Activated T-cell treated with anti-CD3 and anti-CD28 coated beads for 4 hours (primary cell): Measurements from ENCODE around the gene MS4A3.
"Not testable (repeated sequence)": the region's sequence is repeated elsewhere in the genome, so short reads cannot be mapped to it uniquely, and the experiment has no call there.

ENCODE experiments used
- DNase-seq: peaks from one replicate; pipeline ENCODE4 v3.0.0-alpha.2; 2020

The MS4A3 gene, protein sequence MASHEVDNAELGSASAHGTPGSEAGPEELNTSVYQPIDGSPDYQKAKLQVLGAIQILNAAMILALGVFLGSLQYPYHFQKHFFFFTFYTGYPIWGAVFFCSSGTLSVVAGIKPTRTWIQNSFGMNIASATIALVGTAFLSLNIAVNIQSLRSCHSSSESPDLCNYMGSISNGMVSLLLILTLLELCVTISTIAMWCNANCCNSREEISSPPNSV

GRCh38 chr11:60056349-60056969, at the start of gene MS4A3:
Gene MS4A3 (plus strand): TSS chr11:60056665. CDS start chr11:60061161, 4,496 bp downstream.
- no peak for DNase-seq

GRCh38 chr11:60016881-60017280, 39.6 kb upstream of the MS4A3 start, which contains the start of gene OOSP4B:
Gene OOSP4B (plus strand): TSS chr11:60017181.
- no peak for DNase-seq

- no peak for DNase-seq
These were observed 38.4 kb upstream of the MS4A3 start for GRCh38 chr11:60018058-60018457.

DNA sequence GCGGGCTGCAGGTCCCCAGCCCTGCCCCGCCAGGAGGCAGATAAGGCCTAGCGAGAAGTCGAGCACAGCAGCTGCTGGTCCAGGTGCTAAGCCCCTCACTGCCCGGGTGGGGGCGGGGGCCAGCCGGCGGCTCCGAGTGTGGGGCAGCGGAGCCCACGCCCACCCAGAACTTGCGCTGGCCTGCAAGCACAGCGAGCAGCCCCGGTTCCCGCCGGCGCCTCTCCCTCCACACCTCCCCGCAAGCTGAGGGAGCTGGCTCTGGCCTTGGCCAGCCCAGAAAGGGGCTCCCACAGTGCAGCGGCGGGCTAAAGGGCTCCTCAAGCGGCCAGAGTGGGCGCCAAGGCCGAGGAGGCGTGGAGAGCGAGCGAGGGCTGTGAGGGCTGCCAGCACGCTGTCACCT, 36.1 kb upstream of the MS4A3 start:
- DNase-seq = not testable (repeated sequence)

DNA sequence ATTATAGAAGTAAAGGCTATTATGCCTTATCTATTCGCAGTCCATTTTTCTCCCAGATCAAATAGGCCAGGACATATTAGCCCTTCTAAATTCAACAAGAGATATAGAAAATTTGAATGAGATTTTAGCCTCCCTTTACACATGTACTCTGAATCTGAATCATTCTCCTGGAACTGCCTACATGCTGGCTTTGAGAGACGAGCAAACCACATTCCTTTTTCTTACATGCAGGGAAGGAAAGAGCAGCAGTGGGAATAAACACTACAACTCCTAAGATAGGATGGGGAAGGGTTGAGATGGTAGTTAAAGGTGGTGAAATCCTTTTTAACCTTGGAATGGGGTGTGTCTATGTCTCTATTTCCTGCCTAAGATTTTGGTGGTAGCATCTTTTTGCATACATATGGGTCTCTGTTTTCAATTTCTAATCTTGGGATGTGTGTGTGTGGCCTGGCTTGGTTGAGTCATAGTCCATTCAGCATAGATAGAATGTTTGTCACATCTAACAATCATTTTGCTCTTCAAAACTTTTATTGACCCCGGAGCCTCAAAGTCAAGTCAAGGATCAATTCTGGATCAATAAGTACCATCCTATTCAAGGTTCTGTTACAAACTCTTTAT, 27.3 kb upstream of the MS4A3 start:
- DNase-seq = no peak

GRCh38 chr11:60040109-60040508, 16.4 kb upstream of the MS4A3 start, which contains the start of gene OOSP2:
Gene OOSP2 (plus strand): TSS chr11:60040409. CDS start chr11:60040460, 51 bp downstream.
- DNase-seq = no peak

DNA sequence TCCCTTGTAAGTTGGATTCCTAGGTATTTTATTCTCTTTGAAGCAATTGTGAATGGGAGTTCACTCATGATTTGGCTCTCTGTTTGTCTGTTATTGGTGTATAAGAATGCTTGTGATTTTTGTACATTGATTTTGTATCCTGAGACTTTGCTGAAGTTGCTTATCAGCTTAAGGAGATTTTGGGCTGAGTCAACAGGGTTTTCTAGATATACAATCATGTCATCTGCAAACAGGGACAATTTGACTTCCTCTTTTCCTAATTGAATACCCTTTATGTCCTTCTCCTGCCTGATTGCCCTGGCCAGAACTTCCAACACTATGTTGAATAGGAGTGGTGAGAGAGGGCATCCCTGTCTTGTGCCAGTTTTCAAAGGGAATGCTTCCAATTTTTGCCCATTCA, 6.0 kb upstream of the MS4A3 start:
- DNase-seq = not testable (repeated sequence)

DNA sequence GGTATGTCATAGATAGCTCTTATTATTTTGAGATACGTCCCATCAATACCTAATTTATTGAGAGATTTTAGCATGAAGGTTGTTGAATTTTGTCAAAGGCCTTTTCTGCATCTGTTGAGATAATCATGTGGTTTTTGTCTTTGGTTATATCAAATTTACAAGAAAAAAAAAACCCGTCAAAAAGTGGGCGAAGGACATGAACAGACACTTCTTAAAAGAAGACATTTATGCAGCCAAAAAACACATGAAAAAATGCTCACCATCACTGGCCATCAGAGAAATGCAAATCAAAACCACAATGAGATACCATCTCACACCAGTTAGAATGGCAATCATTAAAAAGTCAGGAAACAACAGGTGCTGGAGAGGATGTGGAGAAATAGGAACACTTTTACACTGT, 5.6 kb upstream of the MS4A3 start:
- DNase-seq = not testable (repeated sequence)

GRCh38 chr11:60059052-60059451, 2.6 kb downstream of the MS4A3 start:
- no peak for DNase-seq

DNA sequence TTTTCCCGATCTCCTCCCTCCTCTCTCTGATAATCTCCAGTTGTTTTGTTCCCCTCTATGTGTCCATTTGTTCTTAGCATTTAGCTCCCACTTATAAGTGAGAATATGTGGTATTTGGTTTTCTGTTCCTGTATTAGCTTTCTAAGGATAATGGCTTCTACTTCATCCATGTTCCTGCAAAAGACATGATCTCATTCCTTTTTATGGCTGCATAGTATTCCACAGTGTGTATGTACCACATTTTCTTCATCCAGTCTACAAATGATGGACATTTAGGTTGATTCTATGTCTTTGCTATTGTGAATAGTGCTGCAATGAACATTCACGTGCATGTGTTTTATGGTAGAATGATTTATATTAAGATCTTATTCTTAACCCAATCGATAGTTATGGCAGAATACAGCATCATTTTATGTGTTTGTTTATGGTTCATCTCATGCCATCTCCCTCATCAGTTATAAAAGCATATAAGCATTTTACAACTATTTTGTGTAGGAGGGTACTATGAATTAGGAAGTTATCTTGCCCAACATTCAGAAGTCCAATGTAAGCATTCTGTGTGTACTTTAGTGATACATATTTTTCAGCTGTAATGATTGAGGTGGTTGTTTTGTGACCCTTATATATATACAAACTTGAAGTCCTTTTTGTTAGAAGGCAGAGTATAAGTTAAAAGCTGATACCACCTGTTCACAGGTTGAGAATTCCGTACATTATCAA, 3.2 kb downstream of the MS4A3 start:
- no peak for DNase-seq

DNA sequence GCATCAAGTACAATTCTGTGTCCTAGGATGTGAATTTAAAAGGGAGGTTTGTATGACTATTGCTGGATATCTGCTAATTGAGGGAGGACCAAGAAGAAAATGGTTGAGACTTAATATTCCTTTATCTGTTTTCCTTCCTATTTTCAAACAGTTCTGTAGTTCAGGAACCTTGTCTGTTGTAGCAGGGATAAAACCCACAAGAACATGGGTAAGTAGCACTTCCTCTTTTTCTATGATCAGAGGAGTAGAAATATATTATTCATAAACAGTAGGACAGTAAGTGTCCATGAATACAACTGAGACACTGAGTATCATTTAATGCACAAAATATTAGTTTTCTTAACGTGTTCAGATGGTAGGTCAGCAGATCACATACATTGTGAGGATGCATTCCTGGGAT, 7.6 kb downstream of the MS4A3 start:
- no peak for DNase-seq

- no peak for DNase-seq
These were observed 9.3 kb downstream of the MS4A3 start for GRCh38 chr11:60065801-60066200.

DNA sequence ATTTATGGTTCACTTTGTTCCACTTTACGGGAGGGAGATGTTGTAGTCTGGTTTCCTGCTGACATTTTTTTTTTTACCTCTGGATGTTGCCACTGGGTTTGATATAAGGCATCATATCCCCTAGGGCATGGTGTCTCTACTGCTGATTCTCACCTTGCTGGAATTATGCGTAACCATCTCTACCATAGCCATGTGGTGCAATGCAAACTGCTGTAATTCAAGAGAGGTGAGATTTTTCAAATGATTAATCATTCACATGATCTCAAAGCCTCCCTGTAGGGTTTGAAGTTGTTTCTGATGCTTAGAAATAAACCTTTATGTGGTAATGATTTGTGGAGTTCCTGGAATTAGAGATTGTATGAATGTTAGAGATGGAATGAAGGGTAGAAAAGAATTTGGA, 13.0 kb downstream of the MS4A3 start:
- no peak for DNase-seq

GRCh38 chr11:60071644-60072043, 15.2 kb downstream of the MS4A3 start:
- not testable (repeated sequence) for DNase-seq

GRCh38 chr11:60077216-60077817, 20.9 kb downstream of the MS4A3 start:
- no peak for DNase-seq

DNA sequence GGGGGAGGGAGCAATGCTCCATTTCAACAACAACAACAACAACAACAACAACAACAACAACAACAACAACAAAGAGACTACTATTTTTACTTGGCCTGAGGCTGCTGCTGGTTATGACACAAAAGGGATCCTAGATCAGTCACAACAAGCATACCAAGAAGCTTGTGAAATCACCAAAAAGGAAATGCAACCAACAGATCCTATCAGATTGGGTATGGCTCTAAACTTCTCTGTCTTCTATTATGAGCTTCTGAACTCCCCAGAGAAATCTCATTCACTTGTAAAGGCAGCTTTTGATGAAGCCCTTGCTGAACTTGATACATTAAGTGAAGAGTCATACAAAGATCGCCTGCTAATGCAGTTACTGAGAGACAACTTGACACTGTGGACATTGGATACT, 21.5 kb downstream of the MS4A3 start:
- DNase-seq = no peak

DNA sequence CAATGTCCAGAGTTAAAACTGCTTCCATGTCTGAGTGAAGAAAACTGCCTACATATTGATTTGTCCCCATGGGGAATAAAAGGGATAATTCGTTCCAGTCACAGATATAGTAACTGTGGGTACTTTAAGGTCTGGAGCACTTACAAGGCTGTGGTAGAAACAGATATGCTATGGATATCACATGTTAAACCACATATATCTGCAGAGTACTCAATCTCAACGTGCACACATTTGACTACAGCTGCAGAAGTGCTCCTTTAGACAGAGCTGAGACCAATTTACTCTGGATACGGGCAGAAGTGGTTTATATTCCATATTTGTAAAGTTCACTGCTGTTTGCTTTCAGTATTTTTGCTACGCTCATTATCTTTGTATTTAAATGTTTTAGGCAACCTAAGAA, 22.3 kb downstream of the MS4A3 start:
- DNase-seq = no peak

- no peak for DNase-seq
These were observed 24.1 kb downstream of the MS4A3 start for GRCh38 chr11:60080535-60080934.

GRCh38 chr11:60084631-60085273, 28.3 kb downstream of the MS4A3 start:
- DNase-seq = no peak

- DNase-seq = no peak
These were observed 29.4 kb downstream of the MS4A3 start for GRCh38 chr11:60085909-60086308.

- DNase-seq = no peak
These were observed 30.8 kb downstream of the MS4A3 start for GRCh38 chr11:60087239-60087638.

GRCh38 chr11:60088364-60088763, 31.9 kb downstream of the MS4A3 start, which contains the start of gene MS4A2:
Gene MS4A2 (plus strand): TSS chr11:60088664. CDS start chr11:60088766, 102 bp downstream.
- DNase-seq = no peak
